Vagina (tissue), 2 donors: ENCODE results near the gene OMP. TPM values are rescaled to one million over a fixed set of nuclear protein-coding genes. Genes with fewer than 3 reads are reported as not detected.

Experiments
- DNase-seq, 2 donors: peaks; one replicate each; pipeline ENCODE4 v3.0.0-alpha.2; 2017; ENCODE audit errors: extremely low spot score in 2 of 2
- H3K27ac ChIP-seq: fragments of 200-600 bp; sonication (generic); one replicate; pipeline ENCODE4 v1.5.1; 2019
- H3K27me3 ChIP-seq: fragments of 200-600 bp; sonication (generic); one replicate; pipeline ENCODE4 v1.5.1; 2019
- H3K36me3 ChIP-seq, 2 donors: fragments of 200-600 bp; sonication (generic); one replicate each; pipeline ENCODE4 v1.5.1; 2017 to 2019
- H3K4me1 ChIP-seq: fragments of 200-600 bp; sonication (generic); one replicate; pipeline ENCODE4 v1.5.1; 2019
- H3K4me3 ChIP-seq, 2 donors: fragments of 200-600 bp; sonication (generic); 1 replicate in 1 of 2; 2 replicates in 1 of 2; pipeline ENCODE4 v1.5.1; 2016 to 2019
- H3K9me3 ChIP-seq: fragments of 200-600 bp; sonication (generic); one replicate; pipeline ENCODE4 v1.5.1; 2019
- POLR2A ChIP-seq, 2 donors: fragments of 450-650 bp; IDR thresholded peaks; one replicate each; pipeline ENCODE4 v1.6.1; 2017; ENCODE audit warnings: antibody characterized with exemption in 2 of 2, mild to moderate bottlenecking in 2 of 2, moderate library complexity in 2 of 2
- POLR2AphosphoS5 ChIP-seq, 2 donors: sonication (generic); formaldehyde crosslinking; IDR thresholded peaks; one replicate each; pipeline ENCODE4 v1.9.0; 2017; ENCODE audit warnings: antibody characterized with exemption in 2 of 2, mild to moderate bottlenecking in 2 of 2, low read depth in 1 of 2; ENCODE audit not compliant: insufficient read depth in 1 of 2
- intact Hi-C: fragments of 100-400 bp; cut with DNase I; formaldehyde crosslinking; loops from one replicate; pipeline ENCODE4 v1.15.1; 2023
- total RNA-seq: library from RNA; depleted of rRNA; stranded (reverse); fragments of >200 nt; gene quantifications from one replicate; pipeline ENCODE4 v1.2.3, GENCODE V29; 2016
- TF ChIP-seq, protein P1 (sequence below), 3 experiments: fragments of 450-650 bp in 2 of 3; fragments of 200-600 bp in 1 of 3; sonication (generic) in 1 of 3; IDR thresholded peaks; one replicate each; pipeline ENCODE4 v1.5.1; 2017 to 2019; ENCODE audit warnings: antibody characterized with exemption in 3 of 3, mild to moderate bottlenecking in 2 of 3, moderate library complexity in 2 of 3

The OMP gene
- total RNA-seq, 1 donor from 2014 or later = not detected

DNA sequence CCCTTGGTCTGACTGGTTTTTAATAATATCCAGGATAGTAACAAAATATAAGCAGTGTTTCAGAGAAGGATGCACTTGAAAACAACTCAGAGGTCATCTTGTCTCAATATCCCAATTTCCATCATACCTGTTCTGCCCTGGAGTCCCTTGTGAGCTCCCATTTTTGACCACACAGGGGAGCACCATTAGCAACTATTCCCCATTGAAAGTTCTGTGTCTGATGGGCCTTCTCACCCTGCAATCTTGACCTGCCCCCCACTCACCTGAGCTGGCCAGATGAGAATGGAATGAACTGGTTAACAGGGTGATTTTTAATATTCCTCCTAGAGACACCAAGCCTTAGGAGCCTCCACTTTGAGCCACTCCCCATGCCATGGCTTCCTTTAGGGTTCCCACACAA is 39.7 kb upstream of the OMP start:
- no peaks in the 10 kb centered on the region for H3K36me3 ChIP-seq
- peaks cover 9% of the 10 kb centered on the region for H3K4me1 ChIP-seq
- no peak for DNase-seq
- H3K9me3 ChIP-seq = no peaks in the 10 kb centered on the region
- no peak overlapping the region for H3K27ac ChIP-seq
- no peaks in the 10 kb centered on the region for H3K27me3 ChIP-seq
- H3K4me3 ChIP-seq = no peak overlapping the region
- TF ChIP-seq POLR2A (IDR thresholded peaks at IDR 0.05) (no peak), POLR2AphosphoS5 (IDR thresholded peaks at IDR 0.05; ENCODE audit: insufficient read depth in 1 of 2, low read depth in 1 of 2) (no peak)
- TF ChIP-seq, protein P1, sequence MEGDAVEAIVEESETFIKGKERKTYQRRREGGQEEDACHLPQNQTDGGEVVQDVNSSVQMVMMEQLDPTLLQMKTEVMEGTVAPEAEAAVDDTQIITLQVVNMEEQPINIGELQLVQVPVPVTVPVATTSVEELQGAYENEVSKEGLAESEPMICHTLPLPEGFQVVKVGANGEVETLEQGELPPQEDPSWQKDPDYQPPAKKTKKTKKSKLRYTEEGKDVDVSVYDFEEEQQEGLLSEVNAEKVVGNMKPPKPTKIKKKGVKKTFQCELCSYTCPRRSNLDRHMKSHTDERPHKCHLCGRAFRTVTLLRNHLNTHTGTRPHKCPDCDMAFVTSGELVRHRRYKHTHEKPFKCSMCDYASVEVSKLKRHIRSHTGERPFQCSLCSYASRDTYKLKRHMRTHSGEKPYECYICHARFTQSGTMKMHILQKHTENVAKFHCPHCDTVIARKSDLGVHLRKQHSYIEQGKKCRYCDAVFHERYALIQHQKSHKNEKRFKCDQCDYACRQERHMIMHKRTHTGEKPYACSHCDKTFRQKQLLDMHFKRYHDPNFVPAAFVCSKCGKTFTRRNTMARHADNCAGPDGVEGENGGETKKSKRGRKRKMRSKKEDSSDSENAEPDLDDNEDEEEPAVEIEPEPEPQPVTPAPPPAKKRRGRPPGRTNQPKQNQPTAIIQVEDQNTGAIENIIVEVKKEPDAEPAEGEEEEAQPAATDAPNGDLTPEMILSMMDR (IDR thresholded peaks at IDR 0.05) = no peak
- intact Hi-C loops = no loop called here

DNA sequence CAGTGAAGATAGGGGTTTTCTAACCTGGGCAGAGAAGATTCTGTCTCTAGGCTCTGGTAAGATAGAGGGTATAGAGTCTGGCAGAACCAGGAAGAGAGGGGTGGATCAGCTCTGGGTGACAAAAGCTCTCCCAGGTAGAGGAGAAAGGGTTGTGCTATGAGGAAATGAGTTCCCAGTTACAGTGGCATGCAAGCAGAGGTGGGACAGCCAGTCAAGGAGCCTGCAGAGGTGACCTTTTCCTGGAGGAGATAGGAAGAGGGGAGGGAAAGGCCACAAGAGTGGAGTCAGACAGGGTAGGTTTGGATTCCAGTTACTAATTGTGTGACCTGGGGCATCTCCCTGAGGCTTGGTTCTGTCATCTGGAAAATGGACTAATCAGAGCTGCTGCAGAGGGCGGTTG is 39.2 kb upstream of the OMP start:
- H3K27me3 ChIP-seq = no peaks in the 10 kb centered on the region
- peaks cover 14% of the 10 kb centered on the region for H3K4me1 ChIP-seq
- no peaks in the 10 kb centered on the region for H3K36me3 ChIP-seq
- no peak overlapping the region for H3K4me3 ChIP-seq
- no peak overlapping the region for H3K27ac ChIP-seq
- TF ChIP-seq POLR2A (IDR thresholded peaks at IDR 0.05) (no peak), POLR2AphosphoS5 (IDR thresholded peaks at IDR 0.05; ENCODE audit: insufficient read depth in 1 of 2, low read depth in 1 of 2) (no peak)
- TF ChIP-seq, protein P1 (IDR thresholded peaks at IDR 0.05) = no peak
- H3K9me3 ChIP-seq = no peaks in the 10 kb centered on the region
- no peak for DNase-seq
- intact Hi-C loops = no loop called here

DNA sequence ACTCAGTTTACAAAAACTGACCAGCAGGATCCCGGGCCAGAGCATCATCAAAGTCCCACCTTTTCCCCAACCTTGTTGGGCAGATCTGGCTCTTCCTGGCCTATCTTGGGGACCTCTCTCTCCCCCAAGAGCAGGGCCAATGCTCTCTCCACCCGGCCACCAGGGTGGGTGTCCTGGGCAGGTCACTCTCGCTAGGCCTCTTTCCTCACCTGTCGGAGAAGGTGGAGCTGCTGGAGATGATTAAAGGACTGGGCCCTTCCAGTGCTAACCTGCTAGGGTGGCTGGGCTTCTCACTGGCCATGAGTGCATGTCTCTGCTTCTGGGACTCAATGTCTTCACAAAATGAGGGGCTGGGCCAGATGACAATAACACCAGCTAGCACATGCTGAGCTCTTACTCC is 38.8 kb upstream of the OMP start:
- DNase-seq = no peak

DNA sequence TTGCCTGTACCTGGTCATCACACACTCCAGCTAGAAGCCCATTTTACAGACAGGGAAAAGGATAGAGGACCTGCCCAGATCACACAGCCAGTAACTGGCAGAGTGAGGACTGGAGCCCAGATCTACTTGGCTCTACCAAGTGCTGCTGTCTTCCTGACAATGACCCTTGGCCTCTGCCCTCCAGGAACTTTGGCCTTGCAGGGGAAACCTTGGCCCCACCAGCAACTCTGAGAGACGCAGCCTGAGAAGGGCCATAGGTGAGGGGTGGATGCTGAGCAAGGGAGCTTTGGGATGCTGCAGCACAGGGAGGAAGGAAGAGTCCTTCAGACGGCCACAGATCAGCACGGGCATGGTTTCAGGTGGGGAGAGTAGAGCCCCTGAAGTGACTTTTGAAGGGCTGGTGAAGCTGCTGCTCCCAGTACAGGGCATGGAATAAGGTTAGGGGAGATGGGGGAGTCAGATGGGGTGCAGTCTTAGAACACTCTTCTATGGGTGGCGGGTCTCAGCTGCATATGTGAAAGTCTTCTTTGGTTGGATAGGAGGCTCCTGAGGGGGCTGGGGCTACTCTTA is 37.9 kb upstream of the OMP start:
- Histone ChIP-seq H3K27me3 (no peaks in the 10 kb centered on the region), H3K27ac (no peak overlapping the region), H3K4me1 (peaks cover 19% of the 10 kb centered on the region), H3K36me3 (no peaks in the 10 kb centered on the region), H3K9me3 (no peaks in the 10 kb centered on the region), H3K4me3 (no peak overlapping the region)
- TF ChIP-seq POLR2AphosphoS5 (IDR thresholded peaks at IDR 0.05; ENCODE audit: insufficient read depth in 1 of 2, low read depth in 1 of 2) = no peak
- no peak for TF ChIP-seq POLR2A (IDR thresholded peaks at IDR 0.05)
- DNase-seq = no peak
- intact Hi-C loops = no loop called here

More for the DNA sequence above, 38.8 kb upstream of the OMP start:
- TF ChIP-seq POLR2A (IDR thresholded peaks at IDR 0.05) (no peak), POLR2AphosphoS5 (IDR thresholded peaks at IDR 0.05; ENCODE audit: insufficient read depth in 1 of 2, low read depth in 1 of 2) (no peak)
- TF ChIP-seq, protein P1 (IDR thresholded peaks at IDR 0.05) = no peak
- no peaks in the 10 kb centered on the region for H3K36me3 ChIP-seq
- no peaks in the 10 kb centered on the region for H3K27me3 ChIP-seq
- peaks cover 18% of the 10 kb centered on the region for H3K4me1 ChIP-seq
- H3K9me3 ChIP-seq = no peaks in the 10 kb centered on the region
- intact Hi-C loops = no loop called here
- no peak overlapping the region for H3K27ac ChIP-seq
- no peak overlapping the region for H3K4me3 ChIP-seq

DNA sequence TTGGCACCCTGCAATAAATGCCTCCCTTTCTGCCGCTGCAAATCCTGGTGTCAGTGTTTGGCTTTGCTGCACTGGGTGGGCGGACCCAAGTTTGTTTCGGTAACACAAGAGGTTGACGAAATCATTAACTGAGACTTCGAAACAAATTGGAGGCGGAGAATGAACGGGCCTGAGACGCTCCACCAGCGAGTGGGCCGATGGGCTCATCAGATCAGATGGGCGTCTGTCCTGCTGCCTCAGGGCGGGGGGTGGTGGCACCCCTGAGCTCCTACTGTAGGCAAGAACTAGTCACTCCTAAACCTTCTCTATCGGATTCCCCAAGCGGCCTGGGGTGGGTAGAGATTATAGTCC is 36.8 kb upstream of the OMP start:
- Histone ChIP-seq H3K36me3 (no peaks in the 10 kb centered on the region), H3K27ac (peak overlapping the region; percentile 85), H3K9me3 (no peaks in the 10 kb centered on the region), H3K4me3 (peak overlapping the region; percentile 60 to 77), H3K27me3 (no peaks in the 10 kb centered on the region), H3K4me1 (peaks cover 19% of the 10 kb centered on the region)
- intact Hi-C loops = no loop called here
- TF ChIP-seq, protein P1 (IDR thresholded peaks at IDR 0.05) = no peak
- TF ChIP-seq POLR2A (IDR thresholded peaks at IDR 0.05) = peak in 1 of 2 donors; percentile 22
- DNase-seq = no peak
